A375 (cell line): ENCODE data around the gene ARHGAP18. TPM values are rescaled to one million over a fixed set of nuclear protein-coding genes. Genes with fewer than 3 reads are reported as not detected.

Source experiments
- total RNA-seq: library from RNA; depleted of rRNA; stranded (reverse); fragments of >200 nt; shearing (Covaris generic); gene quantifications from 2 replicates; pipeline ENCODE4 v1.2.3, GENCODE V29; 2014; rRNA removed

The ARHGAP18 gene, protein sequence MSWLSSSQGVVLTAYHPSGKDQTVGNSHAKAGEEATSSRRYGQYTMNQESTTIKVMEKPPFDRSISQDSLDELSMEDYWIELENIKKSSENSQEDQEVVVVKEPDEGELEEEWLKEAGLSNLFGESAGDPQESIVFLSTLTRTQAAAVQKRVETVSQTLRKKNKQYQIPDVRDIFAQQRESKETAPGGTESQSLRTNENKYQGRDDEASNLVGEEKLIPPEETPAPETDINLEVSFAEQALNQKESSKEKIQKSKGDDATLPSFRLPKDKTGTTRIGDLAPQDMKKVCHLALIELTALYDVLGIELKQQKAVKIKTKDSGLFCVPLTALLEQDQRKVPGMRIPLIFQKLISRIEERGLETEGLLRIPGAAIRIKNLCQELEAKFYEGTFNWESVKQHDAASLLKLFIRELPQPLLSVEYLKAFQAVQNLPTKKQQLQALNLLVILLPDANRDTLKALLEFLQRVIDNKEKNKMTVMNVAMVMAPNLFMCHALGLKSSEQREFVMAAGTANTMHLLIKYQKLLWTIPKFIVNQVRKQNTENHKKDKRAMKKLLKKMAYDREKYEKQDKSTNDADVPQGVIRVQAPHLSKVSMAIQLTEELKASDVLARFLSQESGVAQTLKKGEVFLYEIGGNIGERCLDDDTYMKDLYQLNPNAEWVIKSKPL
- total RNA-seq: 20.9 and 25.0 TPM in 2 replicates

GRCh38 chr6:129709769-129710449 lies at the start of gene ARHGAP18:
Gene ARHGAP18, minus strand, starts transcription at chr6:129710177. Its CDS starts 41 bp downstream, at chr6:129710136.

Other genes starting within 250 kb of the ARHGAP18 start
- 0.75 TPM in 1 of 2 replicates, not detected in the other for gene TMEM244, start 151.1 kb upstream of the ARHGAP18 start, total RNA-seq